ENCODE results near the gene FASTKD3.
A peak's percentile ranks its signal among the peaks of the same experiment; 100 is the strongest.

Gene FASTKD3

GRCh38 chr5:7849681-7850394, 19.0 kb downstream of the FASTKD3 start:
- no peak for DNase-seq

- DNase-seq, result no peak
Observed at GRCh38 chr5:7848296-7848695, 20.5 kb downstream of the FASTKD3 start.

GRCh38 chr5:7846327-7846726, 22.5 kb downstream of the FASTKD3 start:
- DNase-seq, result no peak

- no peak for DNase-seq
Observed at GRCh38 chr5:7845557-7845956, 23.3 kb downstream of the FASTKD3 start.

GRCh38 chr5:7844901-7845300, 23.9 kb downstream of the FASTKD3 start:
- DNase-seq, result no peak

GRCh38 chr5:7842531-7842930, 26.3 kb downstream of the FASTKD3 start:
- no peak for DNase-seq

- DNase-seq, result no peak
Observed at GRCh38 chr5:7837403-7837802, 31.4 kb downstream of the FASTKD3 start.

- DNase-seq, result no peak
Observed at GRCh38 chr5:7834982-7835381, 33.8 kb downstream of the FASTKD3 start.

- no peak for DNase-seq
Observed at GRCh38 chr5:7828269-7828668, 40.6 kb downstream of the FASTKD3 start.

- DNase-seq, result no peak
Observed at GRCh38 chr5:7827610-7828009, 41.2 kb downstream of the FASTKD3 start.

- DNase-seq, result no peak
Observed at GRCh38 chr5:7825630-7826029, 43.2 kb downstream of the FASTKD3 start.

- DNase-seq, result no peak
Observed at GRCh38 chr5:7824995-7825394, 43.8 kb downstream of the FASTKD3 start.

- no peak for DNase-seq
Observed at GRCh38 chr5:7823594-7823993, 45.2 kb downstream of the FASTKD3 start.

GRCh38 chr5:7822449-7822848, 46.4 kb downstream of the FASTKD3 start:
- DNase-seq, result no peak

GRCh38 chr5:7816535-7816901, 52.3 kb downstream of the FASTKD3 start:
- DNase-seq, result no peak

- DNase-seq, result peak; percentile 53 to 54
Observed at GRCh38 chr5:7815892-7816534, 52.8 kb downstream of the FASTKD3 start.

- no peak for DNase-seq
Observed at GRCh38 chr5:7814816-7815215, 54.0 kb downstream of the FASTKD3 start.

- no peak for DNase-seq
Observed at GRCh38 chr5:7813576-7813975, 55.3 kb downstream of the FASTKD3 start.

GRCh38 chr5:7813007-7813406, 55.8 kb downstream of the FASTKD3 start:
- DNase-seq, result no peak

- no peak for DNase-seq
Observed at GRCh38 chr5:7811715-7812114, 57.1 kb downstream of the FASTKD3 start.
